ENCODE data around the gene P3H2. TPM values are rescaled to one million over a fixed set of nuclear protein-coding genes. Genes with fewer than 3 reads are reported as not detected.
"Not testable (repeated sequence)": the region's sequence is repeated elsewhere in the genome, so short reads cannot be mapped to it uniquely, and the experiment has no call there.

The P3H2 gene
- total RNA-seq, 1 experiment from 2014 or later: 82.2 TPM

DNA sequence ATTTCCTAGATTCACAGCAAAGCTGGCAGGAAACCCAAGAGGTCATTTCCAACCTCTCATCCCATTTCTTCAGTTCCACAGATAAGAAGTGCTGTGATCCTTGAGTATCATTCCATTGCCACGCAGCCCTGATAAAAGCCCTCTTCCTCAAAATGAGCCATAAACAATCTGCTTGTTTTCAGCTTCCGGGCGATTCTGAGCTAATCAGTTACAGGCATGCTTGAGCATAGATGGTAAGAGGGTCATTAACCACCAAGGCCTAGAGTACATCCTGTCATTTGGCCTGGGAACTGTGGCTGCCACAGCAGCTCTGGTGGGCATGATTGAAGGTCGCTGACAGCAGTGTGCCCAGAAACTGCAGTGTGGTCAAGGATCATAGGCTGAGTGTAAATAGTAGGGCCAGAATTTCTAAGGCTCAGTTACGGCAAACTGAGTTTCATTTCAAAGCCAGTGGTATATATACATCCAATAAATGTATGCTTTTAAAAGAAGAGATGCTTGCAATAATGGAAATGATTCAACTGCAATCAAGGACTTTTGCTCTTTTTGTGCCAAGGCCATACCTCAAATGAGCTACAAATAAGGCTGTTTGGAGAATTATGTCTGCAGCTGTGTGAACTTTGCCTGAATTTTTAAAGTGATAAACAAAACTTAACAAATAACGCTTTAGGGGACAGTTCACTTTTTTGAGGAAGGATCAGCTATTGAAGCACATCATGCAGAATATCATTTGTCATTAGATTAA is 47.3 kb downstream of the P3H2 start:
- Histone ChIP-seq H3K27ac (ENCODE audit: low read length) (peak overlapping the region; percentile 81), H3K36me3 (ENCODE audit: control insufficient read depth, insufficient read depth, low read length) (no peaks in the 10 kb centered on the region), H3K27me3 (ENCODE audit: control insufficient read depth, insufficient read depth, low read length) (no peaks in the 10 kb centered on the region), H3K4me1 (ENCODE audit: control insufficient read depth, insufficient read depth, low read length) (peaks cover 44% of the 10 kb centered on the region), H3K9me3 (ENCODE audit: control insufficient read depth, insufficient read depth, low read depth, low read length) (no peaks in the 10 kb centered on the region), H3K4me3 (ENCODE audit: low read depth in 2 of 2, low read length in 2 of 2) (peak overlapping the region; percentile 7 to 45; a peak in 3 of 4 replicates)
- TF ChIP-seq, protein P1, sequence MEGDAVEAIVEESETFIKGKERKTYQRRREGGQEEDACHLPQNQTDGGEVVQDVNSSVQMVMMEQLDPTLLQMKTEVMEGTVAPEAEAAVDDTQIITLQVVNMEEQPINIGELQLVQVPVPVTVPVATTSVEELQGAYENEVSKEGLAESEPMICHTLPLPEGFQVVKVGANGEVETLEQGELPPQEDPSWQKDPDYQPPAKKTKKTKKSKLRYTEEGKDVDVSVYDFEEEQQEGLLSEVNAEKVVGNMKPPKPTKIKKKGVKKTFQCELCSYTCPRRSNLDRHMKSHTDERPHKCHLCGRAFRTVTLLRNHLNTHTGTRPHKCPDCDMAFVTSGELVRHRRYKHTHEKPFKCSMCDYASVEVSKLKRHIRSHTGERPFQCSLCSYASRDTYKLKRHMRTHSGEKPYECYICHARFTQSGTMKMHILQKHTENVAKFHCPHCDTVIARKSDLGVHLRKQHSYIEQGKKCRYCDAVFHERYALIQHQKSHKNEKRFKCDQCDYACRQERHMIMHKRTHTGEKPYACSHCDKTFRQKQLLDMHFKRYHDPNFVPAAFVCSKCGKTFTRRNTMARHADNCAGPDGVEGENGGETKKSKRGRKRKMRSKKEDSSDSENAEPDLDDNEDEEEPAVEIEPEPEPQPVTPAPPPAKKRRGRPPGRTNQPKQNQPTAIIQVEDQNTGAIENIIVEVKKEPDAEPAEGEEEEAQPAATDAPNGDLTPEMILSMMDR (IDR thresholded peaks at IDR 0.05): no peak
- TF ChIP-seq SIN3A (IDR thresholded peaks at IDR 0.05; ENCODE audit: borderline replicate concordance, insufficient read depth, low read depth, low read length): no peak
- TF ChIP-seq POLR2AphosphoS5 (IDR thresholded peaks at IDR 0.05; ENCODE audit: low read depth, low read length): no peak
- no peak for TF ChIP-seq REST (IDR thresholded peaks at IDR 0.05; ENCODE audit: insufficient read depth in 1 of 2, low read depth in 2 of 2, low read length in 1 of 2)
- peak; percentile 75 for TF ChIP-seq TCF7L2 (IDR thresholded peaks at IDR 0.05; ENCODE audit: low read depth, low read length)
- intact Hi-C loops (cut with micrococcal nuclease; ENCODE audit: unreplicated experiment) (no loop called here), in situ Hi-C loops (cut with HindIII; ENCODE audit: low pct_unique_long_range_greater_than_20kb, low sequenced_read_pairs) (no loop called here)
- ChIA-PET CTCF (interaction anchor here (0.8 kb wide), 1 partner anchor 41 kb away, joined by 3 read pairs; no protein-coding TSS in a partner anchor), POLR2A (no interaction called here)
- ATAC-seq (peak; percentile 54), DNase-seq (ENCODE audit: low read depth, low spot score) (no peak)
- no TSS peak for BruUV-seq (replicated peaks)

DNA sequence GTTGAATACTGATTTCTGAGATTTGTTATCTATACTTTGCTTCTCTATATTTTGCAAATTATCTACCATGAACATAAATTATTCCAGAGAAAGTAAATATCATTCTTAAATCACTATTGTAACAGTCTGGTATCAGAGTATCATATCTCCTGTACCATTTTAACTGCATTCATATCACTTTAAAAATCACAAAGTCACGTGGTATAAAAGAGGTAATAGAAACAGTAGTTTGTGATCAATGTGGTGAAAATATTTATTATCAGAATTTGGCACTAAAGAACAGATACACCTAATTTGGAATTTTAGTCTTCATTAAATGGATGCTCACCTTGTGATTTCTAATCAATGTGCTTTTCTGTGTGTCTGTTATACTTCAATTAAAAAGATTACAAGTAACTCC is 47.8 kb downstream of the P3H2 start:
- Histone ChIP-seq H3K9me3 (ENCODE audit: control insufficient read depth, insufficient read depth, low read depth, low read length) (no peaks in the 10 kb centered on the region), H3K4me1 (ENCODE audit: control insufficient read depth, insufficient read depth, low read length) (peaks cover 42% of the 10 kb centered on the region), H3K36me3 (ENCODE audit: control insufficient read depth, insufficient read depth, low read length) (no peaks in the 10 kb centered on the region), H3K4me3 (ENCODE audit: low read depth in 2 of 2, low read length in 2 of 2) (peak overlapping the region in 1 of 2 experiments; percentile 45; a peak in 3 of 4 replicates), H3K27me3 (ENCODE audit: control insufficient read depth, insufficient read depth, low read length) (no peaks in the 10 kb centered on the region), H3K27ac (ENCODE audit: low read length) (peak overlapping the region; percentile 81)
- CTCF ChIA-PET: no interaction called here
- no peak for ATAC-seq
- POLR2A ChIA-PET: no interaction called here
- in situ Hi-C loops (cut with HindIII; ENCODE audit: low pct_unique_long_range_greater_than_20kb, low sequenced_read_pairs) (no loop called here), intact Hi-C loops (cut with micrococcal nuclease; ENCODE audit: unreplicated experiment) (no loop called here)
- TF ChIP-seq SIN3A (IDR thresholded peaks at IDR 0.05; ENCODE audit: borderline replicate concordance, insufficient read depth, low read depth, low read length): no peak
- TF ChIP-seq POLR2AphosphoS5 (IDR thresholded peaks at IDR 0.05; ENCODE audit: low read depth, low read length): no peak
- TF ChIP-seq REST (IDR thresholded peaks at IDR 0.05; ENCODE audit: insufficient read depth in 1 of 2, low read depth in 2 of 2, low read length in 1 of 2): no peak
- TF ChIP-seq, protein P1 (IDR thresholded peaks at IDR 0.05): no peak
- TF ChIP-seq TCF7L2 (IDR thresholded peaks at IDR 0.05; ENCODE audit: low read depth, low read length): no peak
- no TSS peak for BruUV-seq (replicated peaks)
- DNase-seq (ENCODE audit: low read depth, low spot score): no peak

DNA sequence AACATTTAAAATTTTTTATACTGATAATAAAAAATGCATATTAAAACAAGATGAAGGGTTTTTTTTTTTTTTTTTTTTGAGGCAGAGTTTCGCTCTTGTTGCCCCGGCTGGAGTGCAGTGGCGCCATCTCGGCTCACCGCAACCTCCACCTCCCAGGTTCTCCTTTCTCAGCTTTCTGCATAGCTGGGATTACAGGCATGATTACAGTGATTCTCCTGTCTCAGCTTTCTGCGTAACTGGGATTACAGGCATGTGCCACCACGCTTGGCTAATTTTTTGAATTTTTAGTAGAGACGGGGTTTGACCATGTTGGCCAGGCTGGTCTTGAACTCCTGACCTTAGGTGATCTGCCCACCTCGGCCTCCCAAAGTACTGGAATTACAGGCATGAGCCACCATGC is 48.8 kb downstream of the P3H2 start:
- H3K27me3 ChIP-seq (ENCODE audit: control insufficient read depth, insufficient read depth, low read length); DNase-seq (ENCODE audit: low read depth, low spot score); H3K36me3 ChIP-seq (ENCODE audit: control insufficient read depth, insufficient read depth, low read length); H3K4me3 ChIP-seq (ENCODE audit: low read depth in 2 of 2, low read length in 2 of 2); ATAC-seq; H3K9me3 ChIP-seq (ENCODE audit: control insufficient read depth, insufficient read depth, low read depth, low read length); POLR2A ChIA-PET; BruUV-seq (replicated peaks); in situ Hi-C loops (cut with HindIII; ENCODE audit: low pct_unique_long_range_greater_than_20kb, low sequenced_read_pairs); intact Hi-C loops (cut with micrococcal nuclease; ENCODE audit: unreplicated experiment): not testable (repeated sequence)
- Histone ChIP-seq H3K27ac (ENCODE audit: low read length) (peak overlapping the region; percentile 5; the same call in 1 of the 2 replicates), H3K4me1 (ENCODE audit: control insufficient read depth, insufficient read depth, low read length) (peaks cover 33% of the 10 kb centered on the region)
- CTCF ChIA-PET: interaction anchor here (0.7 kb wide), 1 partner anchor 791 kb away, joined by 5 read pairs; no protein-coding TSS in a partner anchor

All from Panc1 (cell line).